IMR-90 (cell line): ENCODE results near the gene PNMA8B. TPM values are rescaled to one million over a fixed set of nuclear protein-coding genes. Genes with fewer than 3 reads are reported as not detected.

Experiments used
- ATAC-seq: fragments of 200-7000 bp; cut with Tn5 transposase; 2 replicates; pipeline ENCODE4 v1.9.1; 2020; ENCODE audit warnings: low read depth, mild to moderate bottlenecking, moderate library complexity
- BruUV-seq: library from RNA; stranded (reverse); fragments of 400-500 nt; replicated peaks from 2 replicates; lab custom pipeline; 2021; lab: Mats Ljungman, UMichigan
- CTCF ChIA-PET: fragments of 300-600 bp; formaldehyde crosslinking; extraction: SDS; loops from one replicate; lab custom pipeline; 2021; ENCODE audit warnings: antibody characterized with exemption; lab: Yijun Ruan, JAX
- POLR2A ChIA-PET: fragments of 300-600 bp; sonication (Branson Sonifier 250); formaldehyde crosslinking; loops from one replicate; lab custom pipeline; 2022; ENCODE audit warnings: antibody characterized with exemption; ENCODE audit not compliant: unreplicated experiment; lab: Charles Lee
- DNase-seq: peaks from one replicate; pipeline ENCODE4 v3.0.0; 2013
- H2AFZ ChIP-seq: replicated peaks from 2 replicates; pipeline ENCODE3; 2013; ENCODE audit warnings: low read length, mild to moderate bottlenecking; ENCODE audit not compliant: poor library complexity
- H2AK5ac ChIP-seq: 2 replicates; pipeline ENCODE4 v1.6.1; 2013; ENCODE audit warnings: low read depth, low read length, inconsistent platforms
- H2AK9ac ChIP-seq: replicated peaks from 2 replicates; pipeline ENCODE3; 2013; ENCODE audit warnings: mild to moderate bottlenecking, low read depth, low read length, moderate library complexity; ENCODE audit not compliant: poor library complexity
- H2BK120ac ChIP-seq: 2 replicates; pipeline ENCODE4 v1.6.1; 2013; ENCODE audit warnings: low read depth, low read length, inconsistent platforms
- H2BK15ac ChIP-seq: 3 replicates; pipeline ENCODE4 v1.6.1; 2013; ENCODE audit warnings: low read depth, low read length, inconsistent platforms
- H2BK20ac ChIP-seq: 2 replicates; pipeline ENCODE4 v1.6.1; 2013; ENCODE audit warnings: low read depth, mild to moderate bottlenecking, inconsistent platforms, low read length, moderate library complexity
- H2BK5ac ChIP-seq: 2 replicates; pipeline ENCODE4 v1.6.1; 2013; ENCODE audit warnings: mild to moderate bottlenecking, low read depth, low read length, inconsistent platforms; ENCODE audit not compliant: poor library complexity, severe bottlenecking
- H3K14ac ChIP-seq: replicated peaks from 2 replicates; pipeline ENCODE4 v1.6.1; 2013; ENCODE audit warnings: low read depth, low read length, inconsistent platforms
- H3K18ac ChIP-seq: 2 replicates; pipeline ENCODE4 v1.6.1; 2013; ENCODE audit warnings: low read depth, low read length, control low read depth
- H3K23ac ChIP-seq: 2 replicates; pipeline ENCODE4 v1.6.1; 2013; ENCODE audit warnings: low read depth, low read length, inconsistent platforms
- H3K27ac ChIP-seq: 2 replicates; pipeline ENCODE4 v1.5.1; 2013; ENCODE audit warnings: mild to moderate bottlenecking, control low read depth, low read length; ENCODE audit not compliant: insufficient read depth
- H3K27me3 ChIP-seq: 2 replicates; pipeline ENCODE4 v1.6.1; 2013; ENCODE audit warnings: low read length; ENCODE audit not compliant: control insufficient read depth, insufficient read depth
- H3K36me3 ChIP-seq: 2 replicates; pipeline ENCODE4 v1.6.1; 2013; ENCODE audit warnings: low read length, mixed read lengths; ENCODE audit not compliant: control insufficient read depth, insufficient read depth
- H3K4ac ChIP-seq: 2 replicates; pipeline ENCODE4 v1.6.1; 2013; ENCODE audit warnings: low read depth, low read length, inconsistent platforms
- H3K4me1 ChIP-seq: 2 replicates; pipeline ENCODE4 v1.6.1; 2013; ENCODE audit warnings: low read length, mixed read lengths; ENCODE audit not compliant: control insufficient read depth, insufficient read depth
- H3K4me2 ChIP-seq: 2 replicates; pipeline ENCODE4 v1.6.1; 2013; ENCODE audit warnings: low read depth, mild to moderate bottlenecking, control low read depth, low read length, moderate library complexity
- H3K4me3 ChIP-seq: 2 replicates; pipeline ENCODE4 v1.5.1; 2013; ENCODE audit warnings: low read depth, mild to moderate bottlenecking, control low read depth, low read length, moderate library complexity; ENCODE audit not compliant: insufficient read depth
- H3K56ac ChIP-seq: 2 replicates; pipeline ENCODE4 v1.6.1; 2013; ENCODE audit warnings: low read length, inconsistent platforms; ENCODE audit not compliant: insufficient read depth; ENCODE audit errors: extremely low read depth
- H3K79me1 ChIP-seq, 2 experiments: 2 replicates each; pipeline ENCODE4 v1.6.1; 2013; ENCODE audit warnings: low read length in 2 of 2, inconsistent platforms in 1 of 2, low read depth in 1 of 2
- H3K9ac ChIP-seq: 2 replicates; pipeline ENCODE4 v1.6.1; 2013; ENCODE audit warnings: low read depth, low read length, control low read depth
- H3K9me1 ChIP-seq: 2 replicates; pipeline ENCODE4 v1.6.1; 2013; ENCODE audit warnings: low read length, inconsistent platforms; ENCODE audit not compliant: insufficient read depth
- H3K9me3 ChIP-seq: 2 replicates; pipeline ENCODE4 v1.6.1; 2013; ENCODE audit warnings: low read length; ENCODE audit not compliant: control insufficient read depth, insufficient read depth
- H4K20me1 ChIP-seq: 2 replicates; pipeline ENCODE4 v1.6.1; 2013; ENCODE audit warnings: low read length, inconsistent platforms; ENCODE audit not compliant: insufficient read depth
- H4K5ac ChIP-seq: 2 replicates; pipeline ENCODE4 v1.6.1; 2013; ENCODE audit warnings: mild to moderate bottlenecking, low read depth, low read length, control low read depth
- H4K8ac ChIP-seq, 2 experiments: 2 replicates each; pipeline ENCODE4 v1.6.1; 2013; ENCODE audit warnings: low read depth in 2 of 2, low read length in 2 of 2, control low read depth in 1 of 2, inconsistent platforms in 1 of 2
- H4K91ac ChIP-seq: 2 replicates; pipeline ENCODE4 v1.6.1; 2013; ENCODE audit warnings: low read depth, low read length, inconsistent platforms; ENCODE audit not compliant: insufficient read depth
- FOS ChIP-seq: fragments of 150-350 bp; IDR thresholded peaks from 2 replicates; pipeline ENCODE4 v1.6.1; 2016; ENCODE audit warnings: low read depth, low read length
- MAFK ChIP-seq: IDR thresholded peaks from 2 replicates; pipeline ENCODE4 v1.6.1; 2012; ENCODE audit warnings: low read depth, low read length, improper control_type of control experiment
- WGBS, 2 experiments: methylation state at CpG; one replicate each; pipeline versions ENCODE4 v1.1.5 to v1.1.7; 2013; ENCODE audit warnings: missing lambda C conversion rate in 2 of 2; ENCODE audit not compliant: insufficient read length in 1 of 2; ENCODE audit errors: extremely low coverage in 2 of 2; 5-methylcytosine and 5-hydroxymethylcytosine counted together
- dilution Hi-C: fragments of 300-500 bp; cut with HindIII; formaldehyde crosslinking; loops from one replicate; pipeline ENCODE4 v1.14.3; 2018; ENCODE audit warnings: low sequenced_read_pairs; ENCODE audit not compliant: unreplicated experiment
- in situ Hi-C: fragments of 300-500 bp; cut with MboI; formaldehyde crosslinking; loops from 3 replicates; pipeline ENCODE4 v1.14.3; 2019; ENCODE audit warnings: low sequenced_read_pairs, inconsistent platforms, mixed read lengths
- intact Hi-C: fragments of 100-400 bp; cut with micrococcal nuclease; formaldehyde crosslinking; loops from 2 replicates; pipeline ENCODE4 v1.10.0; 2022
- polyA plus RNA-seq, 3 experiments: library from polyadenylated mRNA; depleted of rRNA; stranded (reverse); fragments of >200 nt; gene quantifications; 2 replicates each; pipeline ENCODE4 v1.2.3, GENCODE V29; 2012; ENCODE audit warnings: low replicate concordance in 1 of 3
- total RNA-seq: library from RNA; depleted of rRNA; stranded (reverse); fragments of >200 nt; gene quantifications from 2 replicates; pipeline ENCODE4 v1.2.3, GENCODE V29; 2012

The PNMA8B gene
- total and polyA plus RNA-seq, 2 of the 4 experiments (the other 2 are of a cell fraction), result 0.12 to 0.18 TPM

GRCh38 chr19:46461537-46461936, 34.1 kb downstream of the PNMA8B start:
- Histone ChIP-seq H3K4ac (no peak overlapping the region), H2BK120ac (no peak overlapping the region), H2AFZ (no peak overlapping the region), H3K79me1 (no peaks in the 10 kb centered on the region), H3K56ac (no peak overlapping the region), H3K18ac (no peak overlapping the region), H3K4me3 (no peak overlapping the region), H3K14ac (no peak overlapping the region), H3K9me3 (no peaks in the 10 kb centered on the region), H3K9me1 (no peaks in the 10 kb centered on the region), H4K91ac (no peak overlapping the region), H3K27ac (no peak overlapping the region), H2AK5ac (no peak overlapping the region; the same call in 1 of the 2 replicates), H3K4me1 (peaks cover 4% of the 10 kb centered on the region; the same call in 1 of the 2 replicates), H4K5ac (no peak overlapping the region), H3K4me2 (no peak overlapping the region), H2BK20ac (no peak overlapping the region), H4K20me1 (no peaks in the 10 kb centered on the region), H3K27me3 (peaks cover 13% of the 10 kb centered on the region), H3K9ac (no peak overlapping the region), H2BK5ac (no peak overlapping the region), H3K23ac (no peak overlapping the region), H2AK9ac (no peak overlapping the region), H4K8ac (no peak overlapping the region), H3K36me3 (no peaks in the 10 kb centered on the region), H2BK15ac (no peak overlapping the region)
- ATAC-seq (no peak), DNase-seq (no peak)
- no CpG with 5 or more reads among the region's 2 CpGs for WGBS, 2 experiments
- in situ Hi-C loops, result no loop called here
- CTCF ChIA-PET, result no interaction called here
- dilution Hi-C loops, result no loop called here
- no TSS peak for BruUV-seq
- POLR2A ChIA-PET, result no interaction called here
- TF ChIP-seq FOS (no peak), MAFK (no peak)
- intact Hi-C loops, result no loop called here
